ENCODE results near the gene COX11.

DNA sequence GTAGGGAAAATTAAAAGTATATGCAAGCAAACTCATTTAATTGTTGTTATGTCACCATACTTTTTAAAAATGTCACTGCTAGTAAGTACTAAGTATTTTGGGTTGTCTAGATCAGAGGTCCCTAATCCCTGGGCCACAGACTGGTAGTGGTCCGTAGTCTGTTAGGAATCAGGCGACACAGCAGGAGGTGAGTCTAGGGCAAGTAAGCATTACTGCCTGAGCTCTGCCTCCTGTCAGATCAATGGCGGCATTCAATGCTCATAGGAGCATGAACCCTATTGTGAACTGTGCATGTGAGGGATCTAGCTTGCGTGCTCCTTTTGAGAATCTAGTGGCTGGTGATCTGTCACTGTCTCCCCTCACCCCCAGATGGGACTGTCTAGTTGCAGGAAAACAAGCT is 21.7 kb upstream of the COX11 start:
- TF ChIP-seq EZH2phosphoT487 (IDR thresholded peaks at IDR 0.05; ENCODE audit: insufficient read depth, low read depth) (no peak), EZH2 (IDR thresholded peaks at IDR 0.05; ENCODE audit: insufficient read depth, poor library complexity, severe bottlenecking) (no peak)
